Stimulated activated naive CD8-positive, alpha-beta T cell treated with anti-CD3 and anti-CD28 coated beads, Interleukin-15, Interleukin-2, amounts not matched to agents 100 U/mL and 50 U/mL, for 24 hours (primary cell): ENCODE results near the gene CNNM3.
"Not testable (repeated sequence)": the region's sequence is repeated elsewhere in the genome, so short reads cannot be mapped to it uniquely, and the experiment has no call there.

Experiments
- ATAC-seq: fragments of 150-1000 bp; cut with Tn5 transposase; one replicate; pipeline ENCODE4 v1.10.0; 2021
- DNase-seq: peaks from one replicate; pipeline ENCODE4 v3.0.0; 2021

The CNNM3 gene

DNA sequence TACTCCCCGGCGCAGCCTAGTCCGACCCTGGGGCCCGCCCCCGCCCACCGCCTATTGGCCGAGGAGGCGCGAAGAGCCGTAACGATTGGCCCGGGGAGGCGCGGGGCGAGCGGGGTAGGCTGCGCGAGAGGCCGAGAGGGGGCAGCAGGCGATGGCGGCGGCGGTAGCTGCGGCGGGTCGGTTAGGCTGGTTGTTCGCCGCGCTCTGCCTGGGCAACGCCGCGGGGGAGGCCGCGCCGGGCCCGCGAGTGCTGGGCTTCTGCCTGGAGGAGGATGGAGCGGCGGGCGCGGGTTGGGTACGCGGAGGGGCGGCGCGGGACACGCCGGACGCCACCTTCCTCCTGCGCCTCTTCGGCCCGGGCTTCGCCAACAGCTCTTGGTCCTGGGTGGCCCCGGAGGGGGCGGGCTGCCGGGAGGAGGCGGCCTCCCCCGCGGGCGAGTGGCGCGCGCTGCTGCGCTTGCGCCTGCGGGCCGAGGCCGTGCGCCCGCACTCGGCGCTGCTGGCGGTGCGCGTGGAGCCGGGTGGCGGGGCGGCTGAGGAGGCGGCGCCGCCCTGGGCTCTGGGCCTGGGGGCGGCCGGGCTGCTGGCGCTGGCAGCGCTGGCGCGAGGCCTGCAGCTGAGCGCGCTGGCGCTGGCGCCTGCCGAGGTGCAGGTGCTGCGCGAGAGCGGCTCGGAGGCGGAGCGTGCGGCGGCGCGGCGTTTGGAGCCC is at the start of gene CNNM3:
Gene CNNM3 (plus strand): TSS at position 142 of the 709 bp plus-strand sequence. CDS start 10 bp downstream, at position 152.
- DNase-seq (peak; percentile 99), ATAC-seq (peak; percentile 96)

- no peak for ATAC-seq
Measured at GRCh38 chr2:96767135-96767871, 48.8 kb upstream of the CNNM3 start.

GRCh38 chr2:96768083-96768561 is 47.9 kb upstream of the CNNM3 start:
- ATAC-seq (no peak), DNase-seq (no peak)

More at GRCh38 chr2:96767135-96767871, 48.8 kb upstream of the CNNM3 start:
- DNase-seq, result no peak

GRCh38 chr2:96769814-96770213 is 46.3 kb upstream of the CNNM3 start:
- ATAC-seq, result no peak
- DNase-seq, result no peak

GRCh38 chr2:96770442-96771202 is 45.4 kb upstream of the CNNM3 start:
- DNase-seq (no peak), ATAC-seq (no peak)

GRCh38 chr2:96771796-96772618 is 44.1 kb upstream of the CNNM3 start:
- ATAC-seq (no peak), DNase-seq (no peak)

- ATAC-seq (peak; percentile 25), DNase-seq (no peak)
Measured at GRCh38 chr2:96772903-96773671, 43.0 kb upstream of the CNNM3 start.

DNA sequence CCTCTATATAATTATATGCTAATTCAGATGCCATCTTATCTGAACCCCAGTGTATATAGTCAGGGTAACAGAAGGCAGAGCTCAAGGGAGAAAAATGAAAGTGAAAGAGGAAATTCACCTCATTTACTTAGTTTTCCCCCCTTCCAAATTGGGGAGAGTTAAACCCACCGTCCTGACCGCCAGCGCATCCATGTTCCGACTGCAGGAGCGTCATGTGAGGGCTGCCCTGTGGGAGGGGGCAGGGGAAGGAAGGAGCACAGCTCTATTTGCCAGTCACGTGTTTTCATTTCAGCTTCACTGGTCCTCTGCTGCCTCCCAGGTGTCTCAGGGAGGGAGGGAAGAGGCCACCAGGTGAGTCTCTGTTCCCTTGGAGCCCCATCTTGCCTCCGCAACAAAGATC is 42.1 kb upstream of the CNNM3 start:
- ATAC-seq, result peak; percentile 67
- DNase-seq, result peak; percentile 48

DNA sequence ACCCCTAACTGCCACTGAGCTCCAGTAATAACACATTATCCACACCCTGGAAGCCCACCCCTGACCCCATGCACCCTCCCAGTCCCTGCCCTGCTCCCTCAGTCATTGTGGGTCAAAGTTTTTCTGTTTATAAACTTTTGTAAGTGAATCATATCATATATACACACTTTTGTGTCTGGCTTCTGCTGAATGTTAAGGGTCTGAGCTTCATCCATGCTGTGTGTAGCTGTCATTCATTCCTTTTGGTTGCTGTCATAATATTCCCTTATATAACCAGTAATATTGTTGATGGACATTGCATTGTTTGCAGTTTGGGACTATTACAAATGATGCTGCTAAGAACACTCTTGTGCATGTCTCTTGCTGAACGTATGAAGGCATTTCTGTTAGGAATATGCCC is 40.9 kb upstream of the CNNM3 start:
- no peak for DNase-seq
- no peak for ATAC-seq

- no peak for DNase-seq
- no peak for ATAC-seq
Measured at GRCh38 chr2:96783388-96783787, 32.7 kb upstream of the CNNM3 start.

- DNase-seq (no peak), ATAC-seq (no peak)
Measured at GRCh38 chr2:96787411-96787810, 28.7 kb upstream of the CNNM3 start.

DNA sequence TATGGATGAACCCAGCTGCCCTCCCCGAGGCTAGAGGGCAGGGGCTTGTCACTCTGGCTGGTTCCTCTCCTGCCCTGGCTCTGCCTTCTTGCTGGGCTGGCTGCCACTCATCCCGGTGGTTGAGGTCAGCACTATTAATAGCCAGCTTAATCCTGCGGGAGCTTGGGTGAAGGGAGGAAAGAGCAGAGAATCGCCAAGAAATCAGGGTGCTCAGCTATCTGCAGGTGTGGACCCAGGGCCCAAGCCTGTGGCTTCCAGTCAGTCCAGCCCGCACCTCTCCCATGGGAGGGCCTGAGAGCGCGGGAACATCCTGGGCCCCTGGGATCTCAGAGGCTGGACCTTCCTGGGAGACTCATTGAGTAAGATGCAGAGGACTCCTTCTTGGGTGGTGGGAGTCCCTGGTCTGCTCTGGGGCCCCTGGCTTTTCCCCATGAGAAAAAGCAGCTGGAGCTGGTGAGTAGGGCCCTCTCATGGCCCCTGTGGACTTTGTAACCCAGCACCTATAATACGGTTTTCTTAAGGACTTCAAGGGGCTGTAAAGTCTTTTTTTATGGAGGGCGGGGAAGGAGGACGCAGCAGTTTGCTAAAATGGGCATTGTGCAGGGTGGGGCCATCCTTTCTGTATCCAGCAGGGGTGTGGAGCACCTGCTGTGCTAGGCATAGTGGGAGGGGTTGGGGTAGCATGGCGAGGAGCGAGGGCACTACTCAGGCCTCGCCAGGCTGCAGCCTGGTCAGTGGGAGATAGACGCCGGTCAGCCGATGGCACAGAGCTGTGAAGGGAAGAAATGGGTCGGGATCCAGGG is 27.4 kb upstream of the CNNM3 start:
- no peak for DNase-seq
- no peak for ATAC-seq

DNA sequence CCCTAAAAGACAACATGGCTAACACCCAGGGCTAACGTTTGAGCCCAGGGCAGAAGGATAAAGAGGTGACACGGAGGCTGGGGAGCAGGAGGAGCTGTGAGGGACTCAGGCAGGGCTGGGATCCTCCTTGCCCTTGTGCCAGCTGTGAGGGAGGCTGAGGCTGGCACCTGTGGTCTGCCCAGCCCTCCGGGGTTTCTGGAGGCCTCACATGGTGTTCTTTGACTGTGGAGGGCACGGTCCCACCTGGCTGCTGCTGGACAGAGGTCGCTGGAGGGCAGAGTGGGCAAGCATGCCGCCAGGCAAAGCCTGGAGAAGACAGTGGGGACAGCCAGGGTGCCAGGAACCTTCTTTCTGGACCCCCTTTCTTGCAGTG is 26.8 kb upstream of the CNNM3 start:
- ATAC-seq (no peak), DNase-seq (no peak)

GRCh38 chr2:96792772-96793749 is 23.0 kb upstream of the CNNM3 start:
- no peak for ATAC-seq
- DNase-seq, result no peak

- no peak for DNase-seq
- ATAC-seq, result no peak
Measured at GRCh38 chr2:96795076-96795475, 21.0 kb upstream of the CNNM3 start.

GRCh38 chr2:96796497-96796896 is 19.6 kb upstream of the CNNM3 start:
- not testable (repeated sequence) for ATAC-seq, DNase-seq

DNA sequence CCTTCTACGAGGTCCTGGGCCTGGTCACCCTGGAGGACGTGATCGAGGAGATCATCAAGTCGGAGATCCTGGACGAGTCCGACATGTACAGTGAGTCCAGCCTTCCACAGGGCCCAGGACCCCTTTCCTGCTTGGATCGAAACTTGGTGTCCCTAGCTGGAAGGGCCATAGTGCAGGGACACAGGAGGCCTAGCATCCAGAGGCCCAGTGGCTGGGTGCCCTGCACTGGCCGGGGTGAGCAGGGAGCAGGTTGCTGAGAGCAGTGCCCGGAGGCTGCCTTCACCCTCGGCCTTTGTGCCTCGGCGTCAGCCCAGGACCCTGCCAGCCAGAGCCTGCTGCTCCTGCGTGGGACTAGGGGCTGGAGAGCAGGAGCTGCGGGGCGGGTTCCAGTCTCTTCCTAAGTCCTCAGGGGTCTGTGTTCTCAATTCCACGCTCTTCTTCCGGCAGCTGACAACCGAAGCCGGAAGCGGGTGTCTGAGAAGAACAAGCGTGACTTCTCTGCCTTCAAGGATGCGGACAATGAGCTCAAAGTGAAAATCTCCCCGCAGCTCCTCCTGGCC is 18.9 kb upstream of the CNNM3 start:
- ATAC-seq, result no peak
- DNase-seq, result no peak

DNA sequence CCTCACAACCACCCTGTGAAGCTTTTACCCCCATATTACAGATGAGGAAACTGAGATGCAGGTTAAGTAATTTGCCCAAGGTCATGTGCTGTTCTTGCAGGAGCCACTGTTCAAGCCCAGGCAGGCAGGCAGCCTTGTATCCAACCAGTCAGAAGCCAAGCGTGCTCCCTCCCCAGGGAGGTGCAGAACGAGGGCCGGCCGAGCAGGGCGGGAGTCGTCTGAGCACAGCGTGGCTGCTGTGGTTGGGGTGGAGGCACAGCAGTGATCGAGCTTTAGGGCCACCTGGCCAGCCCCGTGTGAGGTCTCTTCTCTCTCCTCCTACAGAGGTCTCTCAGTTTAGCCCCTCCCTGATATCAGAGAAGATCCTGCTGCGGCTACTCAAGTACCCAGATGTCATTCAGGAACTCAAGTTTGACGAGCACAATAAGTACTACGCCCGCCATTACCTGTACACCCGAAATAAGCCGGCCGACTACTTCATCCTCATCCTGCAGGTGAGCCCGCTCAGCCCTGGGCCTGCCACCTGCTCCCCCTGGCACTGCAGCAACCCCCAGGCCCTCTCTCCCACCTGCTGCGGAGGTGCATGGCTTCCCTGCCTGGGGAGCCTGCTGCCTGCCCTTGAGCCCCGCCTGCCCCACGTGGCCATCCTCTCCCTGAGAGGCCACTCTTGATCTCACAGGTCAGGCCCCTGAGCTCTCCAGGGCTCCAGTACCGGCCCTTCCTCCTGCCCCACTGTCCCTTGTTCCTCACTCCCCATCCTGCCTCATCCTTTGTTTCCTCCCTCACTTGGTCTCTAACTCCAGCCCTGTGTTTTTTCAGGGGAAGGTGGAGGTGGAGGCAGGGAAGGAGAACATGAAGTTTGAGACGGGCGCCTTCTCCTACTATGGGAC is 17.1 kb upstream of the CNNM3 start:
- DNase-seq, result no peak
- ATAC-seq, result no peak
